Islet precursor cell (in vitro differentiated cells): ENCODE measurements around the gene HBG1.
A peak's percentile ranks its signal among the peaks of the same experiment; 100 is the strongest.
"Not testable (repeated sequence)": the region's sequence is repeated elsewhere in the genome, so short reads cannot be mapped to it uniquely, and the experiment has no call there.

Experiments
- DNase-seq: peaks from one replicate; pipeline ENCODE4 v3.0.0-alpha.2; 2018

Gene HBG1

GRCh38 chr11:5249807-5250396 is at the start of gene HBG1:
HBG1 (minus strand) TSS chr11:5249857; CDS start chr11:5249804, 53 bp downstream.
- not testable (repeated sequence) for DNase-seq

- no peak for DNase-seq
These were observed 48.8 kb upstream of the HBG1 start for GRCh38 chr11:5298451-5298850.

DNA sequence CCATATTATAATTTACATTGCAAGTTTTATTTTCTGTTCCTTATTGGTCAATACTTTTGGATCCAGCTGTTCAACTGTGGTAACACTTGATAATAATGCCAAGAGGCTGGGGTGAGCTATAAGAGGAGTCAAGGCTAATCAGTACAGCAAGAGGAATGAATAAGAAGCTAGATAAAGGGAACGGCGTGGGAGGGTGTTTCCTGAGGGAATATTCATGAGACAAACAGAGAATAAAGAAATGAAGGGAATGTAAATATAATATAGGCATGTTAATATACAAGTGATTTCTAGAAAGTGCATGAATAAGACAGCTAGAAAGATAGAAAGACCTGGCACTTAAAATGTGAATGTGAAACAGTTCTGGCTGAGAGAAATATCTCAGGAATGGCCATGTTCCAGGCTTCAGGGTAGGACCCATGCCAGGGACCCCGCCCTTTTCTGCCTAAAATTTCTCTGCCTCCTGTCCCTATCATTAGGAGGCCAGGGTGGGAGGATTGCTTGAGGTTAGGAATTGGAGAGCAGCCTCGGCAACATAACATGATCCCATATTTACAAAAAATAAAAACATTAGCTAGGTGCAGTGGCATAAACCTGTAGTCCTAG is 48.2 kb upstream of the HBG1 start:
- no peak for DNase-seq

DNA sequence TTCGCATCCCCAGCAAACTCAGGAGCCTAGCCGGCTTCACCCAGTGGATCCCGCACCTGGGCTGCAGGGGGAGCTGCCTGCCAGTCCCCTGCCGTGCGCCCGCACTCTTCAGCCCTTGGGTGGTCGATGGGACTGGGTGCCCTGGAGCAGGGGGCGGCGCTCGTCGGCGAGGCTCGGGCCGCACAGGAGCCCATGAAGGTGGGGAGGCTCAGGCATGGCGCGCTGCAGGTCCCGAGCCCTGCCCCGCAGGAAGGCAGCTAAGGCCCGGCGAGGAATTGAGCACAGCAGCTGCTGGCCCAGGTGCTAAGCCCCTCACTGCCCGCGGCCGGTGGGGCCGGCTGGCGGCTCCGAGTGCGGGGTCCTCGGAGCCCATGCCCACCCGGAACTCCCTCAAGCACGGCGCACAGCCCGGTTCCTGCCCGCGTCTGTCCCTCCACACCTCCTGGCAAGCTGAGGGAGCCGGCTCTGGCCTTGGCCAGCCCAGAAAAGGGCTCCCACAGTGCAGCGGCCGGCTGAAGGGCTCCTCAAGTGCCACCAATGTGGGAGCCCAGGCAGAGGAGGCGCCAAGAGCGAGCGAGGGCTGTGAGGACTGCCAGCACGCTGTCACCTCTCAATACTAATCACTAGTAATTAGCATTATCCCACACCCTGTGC is 44.8 kb upstream of the HBG1 start:
- DNase-seq, result not testable (repeated sequence)

DNA sequence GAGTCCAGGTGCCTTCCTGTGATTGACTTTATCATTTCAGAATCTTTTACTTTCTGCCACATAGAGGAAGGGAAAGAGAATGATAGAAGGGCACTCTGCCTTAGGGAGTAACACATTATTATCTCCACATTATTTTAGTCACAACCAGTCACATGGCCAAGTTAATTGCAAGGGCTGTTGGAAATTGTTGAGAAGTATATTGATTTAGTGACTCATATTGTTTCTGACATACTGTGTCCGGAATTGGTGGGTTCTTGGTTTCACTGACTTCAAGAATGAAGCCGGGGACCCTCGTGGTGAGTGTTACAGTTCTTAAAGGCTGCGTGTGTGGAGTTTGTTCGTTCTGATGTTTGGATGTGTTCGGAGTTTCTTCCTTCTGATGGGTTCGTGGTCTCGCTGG is 43.4 kb upstream of the HBG1 start:
- no peak for DNase-seq

DNA sequence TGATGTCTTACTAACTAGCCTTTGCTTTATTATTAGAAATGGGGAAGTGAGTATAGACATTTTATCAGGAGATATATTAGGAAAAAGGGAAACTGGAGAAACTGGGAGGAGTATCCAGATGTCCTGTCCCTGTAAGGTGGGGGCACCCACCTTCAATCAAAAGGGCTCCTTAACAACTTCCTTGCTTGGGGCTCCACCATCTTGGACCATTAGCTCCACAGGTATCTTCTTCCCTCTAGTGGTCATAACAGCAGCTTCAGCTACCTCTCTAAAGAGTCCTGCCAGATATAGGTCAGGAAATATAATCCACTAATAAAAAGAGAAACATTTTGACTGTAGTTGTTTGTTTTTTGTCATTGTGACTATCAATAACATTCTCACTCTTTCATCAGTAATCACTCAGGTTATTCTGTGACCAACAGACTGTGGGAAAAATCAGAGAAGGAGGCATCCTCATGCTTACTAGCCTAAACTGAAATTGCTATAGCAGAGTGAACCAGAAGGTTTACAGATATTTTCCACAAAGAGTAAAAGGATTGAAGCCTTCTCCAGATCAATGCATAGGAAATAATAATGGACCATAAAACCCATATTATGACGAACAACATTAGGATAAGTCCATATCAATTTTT is 41.7 kb upstream of the HBG1 start:
- DNase-seq, result no peak

DNA sequence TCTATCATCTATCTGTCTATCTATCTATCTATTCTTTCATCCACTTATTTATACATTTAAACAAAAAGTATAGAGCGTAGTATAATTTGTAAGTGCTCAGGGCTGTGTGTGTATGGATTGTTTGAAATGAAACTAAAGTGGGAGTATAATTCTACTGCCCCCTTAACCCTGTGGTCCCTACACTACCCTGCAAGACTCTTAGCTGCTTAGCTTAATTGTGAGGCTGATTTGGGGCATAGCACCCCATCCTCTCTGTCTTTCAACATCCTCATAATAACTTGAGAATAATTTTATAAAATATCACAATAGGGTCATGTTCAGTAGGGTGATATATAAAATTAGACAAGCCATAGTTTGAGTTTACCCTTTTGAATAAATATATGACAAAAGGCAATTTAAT is 40.4 kb upstream of the HBG1 start:
- no peak for DNase-seq

- no peak for DNase-seq
These were observed 40.0 kb upstream of the HBG1 start for GRCh38 chr11:5289696-5290095.

GRCh38 chr11:5288906-5289550 is 39.4 kb upstream of the HBG1 start:
- DNase-seq, result no peak

DNA sequence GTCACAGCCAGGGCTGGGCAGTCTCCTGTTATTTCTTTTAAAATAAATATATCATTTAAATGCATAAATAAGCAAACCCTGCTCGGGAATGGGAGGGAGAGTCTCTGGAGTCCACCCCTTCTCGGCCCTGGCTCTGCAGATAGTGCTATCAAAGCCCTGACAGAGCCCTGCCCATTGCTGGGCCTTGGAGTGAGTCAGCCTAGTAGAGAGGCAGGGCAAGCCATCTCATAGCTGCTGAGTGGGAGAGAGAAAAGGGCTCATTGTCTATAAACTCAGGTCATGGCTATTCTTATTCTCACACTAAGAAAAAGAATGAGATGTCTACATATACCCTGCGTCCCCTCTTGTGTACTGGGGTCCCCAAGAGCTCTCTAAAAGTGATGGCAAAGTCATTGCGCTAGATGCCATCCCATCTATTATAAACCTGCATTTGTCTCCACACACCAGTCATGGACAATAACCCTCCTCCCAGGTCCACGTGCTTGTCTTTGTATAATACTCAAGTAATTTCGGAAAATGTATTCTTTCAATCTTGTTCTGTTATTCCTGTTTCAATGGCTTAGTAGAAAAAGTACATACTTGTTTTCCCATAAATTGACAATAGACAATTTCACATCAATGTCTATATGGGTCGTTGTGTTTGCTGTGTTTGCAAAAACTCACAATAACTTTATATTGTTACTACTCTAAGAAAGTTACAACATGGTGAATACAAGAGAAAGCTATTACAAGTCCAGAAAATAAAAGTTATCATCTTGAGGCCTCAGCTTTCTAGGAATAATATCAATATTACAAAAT is 38.6 kb upstream of the HBG1 start:
- DNase-seq, result peak; percentile 76

GRCh38 chr11:5286901-5287300 is 37.2 kb upstream of the HBG1 start:
- DNase-seq, result no peak

DNA sequence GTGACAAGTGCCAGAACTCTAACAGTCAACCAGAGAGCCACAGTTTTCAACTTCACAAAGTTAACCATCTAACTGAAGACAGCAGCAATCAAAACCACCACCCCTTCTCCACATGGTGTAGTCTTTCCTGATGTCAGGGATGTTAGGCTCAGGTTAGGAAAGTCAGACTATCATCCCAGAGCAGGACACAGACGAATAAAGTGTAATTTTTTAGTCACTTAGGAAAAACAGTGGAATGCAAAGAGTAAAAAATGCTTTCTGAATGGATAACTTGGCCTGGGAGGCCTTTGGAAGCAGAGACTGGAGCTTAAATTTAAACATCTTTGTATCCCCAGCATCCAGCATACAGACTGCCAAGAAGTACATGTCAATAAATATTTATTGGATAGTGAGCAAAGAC is 36.7 kb upstream of the HBG1 start:
- no peak for DNase-seq

DNA sequence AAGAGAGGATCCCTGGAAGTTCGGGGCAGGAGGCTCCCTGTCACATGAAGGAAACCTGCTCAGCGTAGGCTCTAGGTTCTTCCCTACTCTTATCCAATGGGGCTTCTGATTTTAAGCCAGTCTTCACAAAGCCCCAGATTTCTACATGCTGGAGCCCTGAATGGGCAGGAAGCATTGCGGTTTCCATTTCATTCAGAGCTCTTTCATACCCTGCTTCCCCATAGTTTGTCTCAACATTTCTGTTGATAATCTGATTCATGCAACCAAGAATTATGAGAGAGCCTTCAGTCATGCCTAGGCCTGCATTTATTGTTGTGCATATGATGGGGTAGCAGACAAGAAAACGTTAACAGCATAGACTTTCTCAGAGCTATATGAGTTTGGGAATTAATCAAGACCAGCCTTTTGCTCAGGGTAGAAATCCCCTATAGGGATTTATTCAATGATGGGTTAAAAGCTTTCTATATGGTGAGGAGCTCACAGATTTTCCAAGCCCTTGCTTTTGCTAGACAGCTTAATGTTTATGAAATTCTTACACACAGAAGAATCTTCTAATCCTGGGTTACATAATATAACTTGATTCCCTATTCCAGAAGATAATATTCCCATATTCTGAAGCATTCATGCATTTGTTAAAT is 36.2 kb upstream of the HBG1 start:
- no peak for DNase-seq

GRCh38 chr11:5284637-5285036 is 35.0 kb upstream of the HBG1 start:
- DNase-seq, result no peak

DNA sequence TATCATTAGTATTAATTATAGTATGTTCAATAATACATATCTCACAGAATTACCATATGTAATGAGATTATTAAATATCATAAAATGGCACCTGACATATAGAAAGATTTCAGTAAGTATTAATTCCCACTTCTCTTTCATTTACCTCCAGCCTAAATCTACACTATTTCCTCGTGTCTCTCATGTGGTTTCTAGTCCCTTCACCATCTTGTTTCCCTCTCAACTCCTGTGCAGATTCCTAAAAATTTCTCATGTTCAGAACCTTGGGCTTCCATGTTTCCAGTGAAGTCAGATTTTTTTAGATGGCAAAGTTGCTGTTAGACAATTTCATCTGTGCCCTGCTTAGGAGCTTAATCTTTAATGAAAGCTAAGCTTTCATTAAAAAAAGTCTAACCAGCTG is 34.2 kb upstream of the HBG1 start:
- no peak for DNase-seq

DNA sequence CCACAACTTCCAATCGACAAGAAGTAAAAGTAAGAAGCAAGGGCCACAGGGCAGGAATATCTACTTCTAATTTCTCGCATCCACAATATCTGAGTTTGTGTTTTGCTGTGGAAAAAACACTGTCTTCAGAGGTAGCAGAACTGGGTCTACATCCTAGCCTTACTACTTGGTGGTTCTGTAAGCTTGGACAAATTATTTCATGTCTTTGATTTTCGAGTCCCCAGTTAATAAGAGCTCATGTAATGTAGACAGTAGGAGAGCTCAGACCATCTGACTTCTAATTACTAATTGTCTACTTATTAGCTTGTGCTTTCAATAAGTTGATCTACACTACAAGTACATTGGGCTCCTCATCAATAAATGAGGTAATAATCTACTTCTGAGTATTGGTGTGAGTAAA is 33.4 kb upstream of the HBG1 start:
- no peak for DNase-seq

DNA sequence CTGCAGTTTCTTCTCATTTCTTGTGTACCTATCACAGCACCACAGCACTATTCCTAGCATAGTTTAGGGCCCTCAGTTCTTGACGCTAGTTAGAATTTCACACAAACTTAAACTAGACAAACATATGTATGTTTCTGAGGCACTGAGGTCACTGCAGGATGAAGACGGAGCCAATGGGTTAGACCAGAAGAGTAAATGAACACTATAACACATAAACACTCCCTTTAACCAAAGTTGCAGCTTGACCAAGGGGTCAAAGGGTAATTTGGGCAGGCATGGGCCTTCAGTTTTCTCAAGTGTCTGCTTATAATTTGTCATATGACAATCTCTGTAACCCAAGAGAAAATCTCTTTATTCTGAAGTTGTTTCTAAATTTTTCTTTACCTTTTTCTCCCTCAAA is 33.0 kb upstream of the HBG1 start:
- no peak for DNase-seq

DNA sequence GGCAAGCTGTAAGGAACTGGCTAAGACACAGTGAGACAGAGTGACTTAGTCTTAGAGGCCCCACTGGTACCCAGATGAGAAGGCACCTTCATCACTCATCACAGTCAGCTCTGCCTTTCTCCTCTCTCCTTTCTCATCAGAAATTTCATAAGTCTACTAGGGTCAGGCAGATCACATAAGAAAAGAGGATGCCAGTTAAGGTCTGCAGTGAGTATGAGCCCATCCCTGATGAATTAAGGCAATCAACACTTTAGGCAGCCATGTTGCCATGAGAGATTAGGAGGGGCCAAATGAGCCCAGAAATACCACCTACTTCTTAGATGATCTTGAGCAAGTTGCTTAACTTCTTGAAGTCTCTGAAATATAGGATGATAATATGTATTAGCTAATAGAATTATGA is 31.9 kb upstream of the HBG1 start:
- no peak for DNase-seq

DNA sequence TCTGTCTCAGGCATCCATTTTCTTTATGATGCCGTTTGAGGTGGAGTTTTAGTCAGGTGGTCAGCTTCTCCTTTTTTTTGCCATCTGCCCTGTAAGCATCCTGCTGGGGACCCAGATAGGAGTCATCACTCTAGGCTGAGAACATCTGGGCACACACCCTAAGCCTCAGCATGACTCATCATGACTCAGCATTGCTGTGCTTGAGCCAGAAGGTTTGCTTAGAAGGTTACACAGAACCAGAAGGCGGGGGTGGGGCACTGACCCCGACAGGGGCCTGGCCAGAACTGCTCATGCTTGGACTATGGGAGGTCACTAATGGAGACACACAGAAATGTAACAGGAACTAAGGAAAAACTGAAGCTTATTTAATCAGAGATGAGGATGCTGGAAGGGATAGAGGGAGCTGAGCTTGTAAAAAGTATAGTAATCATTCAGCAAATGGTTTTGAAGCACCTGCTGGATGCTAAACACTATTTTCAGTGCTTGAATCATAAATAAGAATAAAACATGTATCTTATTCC is 31.0 kb upstream of the HBG1 start:
- DNase-seq, result peak; percentile 97

GRCh38 chr11:5279471-5280090 is 29.9 kb upstream of the HBG1 start:
- no peak for DNase-seq

GRCh38 chr11:5277807-5278382 is 28.2 kb upstream of the HBG1 start:
- DNase-seq, result no peak
